Measurements from ENCODE around the gene ANKS1B.

GRCh38 chr12:98780261-98780660 lies 1204.5 kb downstream of the ANKS1B start:
- TF ChIP-seq CTCF (IDR thresholded peaks at IDR 0.05) (no peak), POLR2A (IDR thresholded peaks at IDR 0.05) (no peak)

Data from thyroid gland (tissue), 4 donors.